GM19372 (cell line): ENCODE measurements around the gene OGFRL1.
A peak's percentile ranks its signal among the peaks of the same experiment; 100 is the strongest.

Source experiments
- ATAC-seq: cut with Tn5 transposase; IDR thresholded peaks from one replicate; pipeline ENCODE4 v1.9.1; 2021; ENCODE audit warnings: mild to moderate bottlenecking, low read depth, moderate library complexity; ENCODE audit not compliant: unreplicated experiment

Gene OGFRL1

DNA sequence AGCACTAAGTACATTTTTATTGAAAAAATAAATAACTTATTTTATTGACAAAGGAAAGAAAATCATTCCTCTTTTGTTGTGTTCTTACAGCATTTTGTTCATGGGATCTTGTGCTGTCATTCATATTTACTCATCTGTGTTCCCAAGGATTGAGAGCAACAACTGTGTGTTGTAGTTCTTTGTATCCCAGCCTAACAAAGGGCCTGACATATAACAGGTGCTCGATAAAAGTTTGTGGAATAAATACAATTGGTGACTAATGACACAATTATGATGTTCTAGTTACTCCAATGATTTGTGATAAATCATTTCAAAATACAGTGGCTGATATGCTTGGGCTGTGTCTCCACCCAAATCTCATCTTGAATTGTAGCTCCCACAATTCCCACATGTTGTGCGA, 7.9 kb upstream of the OGFRL1 start:
- ATAC-seq: no peak

DNA sequence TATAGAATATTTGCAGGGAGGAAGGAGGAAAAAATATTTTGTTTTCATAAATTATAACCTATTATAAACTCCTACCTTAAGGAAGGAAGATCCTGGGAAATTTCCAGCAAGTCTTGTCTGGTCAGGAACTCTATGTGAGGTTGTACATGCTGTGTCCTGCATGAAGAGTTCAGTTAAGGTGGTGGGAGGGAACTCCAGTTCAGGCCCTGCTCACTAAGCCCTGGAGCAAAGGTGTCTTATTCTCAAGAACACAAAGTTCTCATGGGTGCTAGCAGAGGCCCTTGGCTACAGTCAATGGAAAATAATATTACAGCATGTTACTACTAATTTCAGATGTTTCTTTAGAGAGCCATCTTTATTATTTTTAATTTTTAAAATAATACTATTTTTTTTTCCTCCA, 3.8 kb upstream of the OGFRL1 start:
- no peak for ATAC-seq

DNA sequence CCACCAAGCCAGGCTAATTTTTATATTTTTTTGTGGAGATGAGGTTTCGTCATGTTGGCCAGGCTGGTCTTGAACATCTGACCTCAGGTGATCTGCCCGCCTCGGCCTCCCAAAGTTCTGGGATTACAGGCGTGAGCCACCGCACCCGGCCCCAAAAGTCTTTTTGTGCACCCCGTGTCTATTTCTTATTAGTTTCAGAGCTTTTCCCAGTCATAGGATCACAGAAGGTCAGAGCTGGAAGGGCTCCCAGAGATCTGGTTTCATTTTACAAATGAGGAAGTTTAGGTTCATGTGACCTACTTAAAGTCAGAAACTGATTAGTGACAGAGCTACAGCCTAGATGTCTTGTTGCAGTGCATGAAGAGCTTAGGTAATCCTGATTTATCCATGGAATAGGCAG, 1.6 kb upstream of the OGFRL1 start:
- ATAC-seq: no peak

DNA sequence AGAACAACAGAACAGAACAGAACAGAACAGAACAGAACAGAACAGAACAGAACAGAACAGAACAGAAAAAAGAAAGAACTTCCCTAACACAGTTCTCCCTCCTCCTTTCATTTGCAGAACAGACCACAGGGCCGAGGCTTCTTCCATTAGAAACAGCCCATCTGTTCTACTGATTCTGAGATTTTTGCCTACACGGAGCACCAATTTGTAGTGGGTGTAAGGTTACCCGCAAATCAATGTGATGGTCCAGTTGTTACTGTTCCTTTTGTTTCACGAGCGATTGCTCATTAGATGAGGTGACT, 734 bp upstream of the OGFRL1 start:
- no peak for ATAC-seq

DNA sequence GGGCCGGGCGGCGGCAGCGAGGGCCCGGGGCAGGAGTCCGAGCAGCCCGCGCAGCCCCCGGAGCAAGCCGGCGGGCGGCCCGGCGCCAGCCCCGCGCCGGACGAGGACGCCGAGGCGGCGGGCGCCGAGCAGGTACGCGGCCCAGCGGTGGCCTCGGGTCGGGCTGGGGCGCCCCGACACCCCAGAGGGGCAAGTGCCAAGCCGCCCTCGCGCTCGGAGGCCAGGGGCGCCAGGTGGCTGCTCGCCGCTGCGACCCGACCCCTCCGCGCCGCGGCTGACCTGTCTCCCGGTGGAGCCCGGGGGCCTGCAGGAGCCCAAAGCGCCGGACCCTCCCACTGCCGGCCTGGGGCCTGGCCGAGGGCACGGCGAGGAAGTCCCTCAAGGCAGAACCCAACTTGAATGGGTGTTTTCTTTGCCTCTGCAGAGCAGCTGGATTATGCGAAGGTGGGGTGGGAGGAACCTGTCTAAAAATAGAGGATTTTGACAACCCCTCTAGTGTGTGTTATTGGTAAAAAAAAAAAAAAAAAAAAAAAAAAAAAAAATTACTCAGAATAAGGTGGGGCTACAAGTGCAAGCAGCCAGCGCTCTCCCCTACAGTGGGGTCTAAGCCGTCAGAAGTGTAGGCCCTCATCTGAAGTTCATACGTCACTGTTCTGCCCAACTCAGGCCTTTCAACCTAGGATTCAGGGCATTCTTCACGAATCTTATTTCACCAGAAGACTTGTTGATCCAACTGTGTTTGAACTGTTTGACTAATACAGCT, 609 bp downstream of the OGFRL1 start:
- ATAC-seq: peak; percentile 32

DNA sequence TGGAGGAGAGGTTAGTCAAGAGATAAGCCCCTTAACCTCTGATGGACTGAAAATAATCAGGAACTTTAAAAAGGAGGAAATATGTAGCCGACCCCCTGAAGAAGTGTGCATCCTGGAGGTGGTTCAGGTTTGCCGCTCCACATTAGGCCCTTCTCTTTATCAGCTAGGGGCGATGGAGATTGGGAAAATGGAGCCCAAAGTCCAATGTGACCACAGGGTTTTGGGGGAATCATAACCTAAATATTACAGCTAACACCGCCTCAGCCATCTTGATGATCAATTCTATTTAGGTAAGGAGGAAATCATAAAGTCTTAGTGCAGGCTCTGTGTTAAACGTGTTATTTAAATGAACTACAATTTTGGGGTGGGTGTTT, 1.2 kb downstream of the OGFRL1 start:
- ATAC-seq: no peak

DNA sequence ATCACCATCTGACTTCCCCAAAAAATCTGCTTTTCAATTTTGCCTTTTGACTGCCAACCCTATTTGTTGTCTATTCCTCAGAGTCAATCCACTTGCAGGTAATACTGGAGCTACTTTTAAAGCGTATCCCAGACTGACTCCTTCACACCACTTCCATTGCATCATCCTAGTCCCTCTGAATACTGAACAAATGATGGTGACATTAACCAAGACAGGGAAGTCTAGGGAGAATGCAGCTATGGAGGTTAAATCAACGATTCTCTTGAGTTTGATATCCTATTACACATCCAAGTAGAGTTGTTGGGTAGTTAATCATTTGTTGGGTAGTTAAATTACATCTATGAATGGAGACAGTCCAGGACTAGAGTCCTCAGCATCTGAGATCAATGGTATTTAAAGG, 2.0 kb downstream of the OGFRL1 start:
- no peak for ATAC-seq

DNA sequence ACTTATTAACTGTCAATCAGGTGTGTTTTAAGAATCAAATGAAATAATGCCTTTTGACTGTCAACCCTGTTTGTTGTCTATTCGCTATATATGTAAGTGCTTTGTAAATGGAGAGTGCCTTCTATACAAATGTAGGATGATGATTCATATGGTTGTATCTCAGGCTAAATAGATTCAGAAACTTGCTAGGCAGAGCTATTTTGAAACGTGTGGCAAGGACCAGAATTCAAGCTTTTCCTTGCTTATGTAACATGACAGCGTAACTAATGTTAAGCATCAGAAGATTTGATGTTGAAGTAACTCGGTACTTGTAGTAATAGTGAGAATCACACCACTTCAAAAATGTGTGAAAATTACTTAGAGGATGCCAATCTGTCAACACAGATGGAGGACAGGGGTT, 3.4 kb downstream of the OGFRL1 start:
- ATAC-seq: no peak

DNA sequence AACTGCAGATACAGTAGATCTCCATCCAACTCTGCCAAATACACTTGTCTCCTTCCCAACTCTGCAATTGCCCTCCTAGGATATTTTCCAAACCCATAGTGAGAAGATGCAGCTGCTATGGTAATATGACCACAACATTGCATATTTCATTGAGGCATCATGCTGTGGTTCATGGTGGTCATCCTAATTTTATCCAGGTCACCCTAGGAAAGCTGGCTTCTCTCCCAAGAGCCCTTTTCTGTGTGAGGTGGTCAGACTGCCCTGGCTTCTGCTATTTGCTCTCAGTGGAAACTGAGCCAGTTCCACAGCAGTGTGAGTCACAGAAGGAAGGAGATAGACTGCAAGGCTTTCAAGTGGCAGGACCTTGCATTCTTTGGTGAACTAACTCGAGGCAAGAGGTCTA, 5.5 kb downstream of the OGFRL1 start:
- ATAC-seq: no peak

DNA sequence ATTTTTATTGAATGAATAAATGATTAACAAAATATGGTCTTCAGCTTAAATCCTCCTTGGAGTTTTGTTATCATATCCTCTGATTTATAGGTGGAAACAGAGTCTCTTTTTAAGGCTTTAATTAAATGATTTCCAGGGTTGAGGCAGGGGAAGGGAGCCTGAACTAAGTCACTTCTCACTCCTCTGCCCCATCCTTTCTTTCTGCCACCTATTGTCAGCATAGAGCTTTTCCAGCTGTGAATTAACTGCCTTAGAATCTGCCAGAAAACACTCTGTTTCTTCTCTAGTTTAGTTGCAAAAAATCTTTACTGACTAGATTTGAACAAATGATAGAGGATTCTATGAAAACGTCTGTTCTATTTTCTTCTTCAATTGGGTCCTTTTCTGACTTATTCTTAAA, 9.8 kb downstream of the OGFRL1 start:
- no peak for ATAC-seq

DNA sequence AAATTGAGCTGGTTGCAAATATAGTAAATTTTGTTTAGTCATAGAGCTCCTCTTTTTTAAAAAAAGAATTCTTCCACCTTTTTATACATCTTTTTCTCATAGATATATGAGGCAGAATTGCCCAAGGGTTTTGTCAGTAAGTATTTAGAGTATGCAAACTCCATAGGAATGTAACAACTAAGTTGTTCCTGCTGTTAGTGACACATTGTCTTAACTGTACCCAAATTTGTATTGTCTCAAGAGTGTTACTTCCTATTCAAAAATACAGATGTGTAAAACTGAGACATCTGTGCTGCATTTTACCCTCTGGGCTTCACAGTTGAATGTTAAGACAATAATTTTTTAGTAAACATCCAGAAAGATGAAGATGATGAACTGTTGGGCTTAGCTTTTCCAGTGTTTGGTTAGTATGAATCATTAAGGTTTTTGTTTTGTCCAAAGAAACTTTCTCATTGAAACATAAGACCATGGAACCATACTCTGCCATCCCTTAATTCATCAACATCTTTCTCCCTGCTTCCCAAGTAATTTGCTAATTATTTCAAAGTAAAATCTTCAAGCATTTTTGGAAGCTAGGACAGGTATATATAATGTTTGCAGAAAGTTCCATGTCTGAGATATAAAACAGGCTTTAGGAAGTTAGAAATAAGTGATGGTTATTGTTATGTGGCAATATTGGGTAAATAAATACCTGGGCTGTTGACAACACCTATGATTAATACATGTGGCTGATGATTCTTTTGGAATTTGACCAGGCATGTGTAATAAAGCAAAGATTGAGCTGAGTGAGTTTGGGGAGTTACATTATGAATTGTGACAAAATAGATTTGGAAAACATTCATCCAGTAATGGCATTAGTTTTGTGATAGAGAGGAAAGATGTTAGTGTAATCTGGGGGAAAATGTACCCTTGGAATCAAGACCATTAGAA, 11.2 kb downstream of the OGFRL1 start:
- no peak for ATAC-seq

DNA sequence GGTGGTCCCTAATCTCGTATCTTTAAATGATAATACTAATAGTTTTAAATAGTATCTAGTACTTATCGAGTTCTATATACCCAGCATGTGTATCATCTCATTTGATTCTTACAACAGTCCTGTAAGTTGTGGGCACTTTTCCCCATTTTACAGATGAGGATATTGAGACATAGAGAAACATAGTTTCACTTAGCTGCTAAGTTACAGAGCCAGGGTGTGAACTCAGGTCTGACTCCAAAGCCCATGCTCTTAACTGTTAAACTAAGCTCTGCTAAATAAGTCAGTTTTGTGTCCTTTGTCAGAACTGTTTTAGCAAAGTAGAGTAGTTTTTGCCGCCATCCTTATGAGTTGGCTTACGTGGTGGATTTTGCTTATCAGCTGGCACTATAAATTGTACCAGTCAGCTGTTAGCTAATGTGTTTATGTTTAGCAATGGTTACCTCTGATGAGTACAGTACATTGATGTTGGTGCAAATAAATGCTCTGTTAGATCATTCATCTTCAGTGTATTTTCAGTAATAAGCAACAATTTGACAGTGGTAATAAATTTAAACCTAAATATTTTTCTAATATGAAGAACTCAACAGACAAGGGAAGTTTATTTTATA, 12.1 kb downstream of the OGFRL1 start:
- ATAC-seq: no peak

DNA sequence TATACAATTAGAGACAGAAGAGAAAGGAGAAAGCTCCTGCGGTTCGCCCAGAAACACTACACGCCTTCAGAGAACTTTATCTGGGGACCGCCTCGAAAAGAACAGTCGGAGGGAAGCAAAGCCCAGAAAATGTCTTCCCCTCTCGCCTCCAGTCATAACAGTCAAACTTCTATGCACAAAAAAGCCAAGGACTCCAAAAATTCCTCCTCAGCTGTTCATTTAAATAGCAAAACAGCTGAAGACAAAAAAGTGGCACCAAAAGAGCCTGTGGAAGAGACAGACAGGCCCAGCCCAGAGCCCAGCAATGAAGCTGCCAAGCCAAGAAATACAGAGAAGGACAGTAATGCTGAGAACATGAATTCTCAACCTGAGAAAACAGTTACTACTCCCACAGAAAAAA, 12.9 kb downstream of the OGFRL1 start:
- no peak for ATAC-seq

DNA sequence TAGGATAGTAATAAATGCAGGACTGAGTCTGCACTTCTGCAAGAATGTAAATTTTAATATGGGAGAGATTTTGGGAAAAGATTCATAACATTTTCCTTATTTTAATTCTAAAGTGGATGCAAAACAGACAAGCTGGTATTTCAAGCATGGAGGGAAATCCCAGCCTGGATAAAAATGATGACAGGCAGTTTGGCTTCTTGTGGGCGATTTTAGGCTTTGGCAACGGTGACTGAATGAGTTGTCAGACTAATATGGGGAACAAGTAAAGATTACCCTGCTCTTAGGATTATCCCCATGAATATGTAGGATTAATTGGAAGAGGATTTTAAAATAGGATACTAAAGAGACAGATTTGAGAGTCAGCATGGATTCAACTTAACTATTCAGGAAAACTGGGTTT, 21.0 kb downstream of the OGFRL1 start:
- ATAC-seq: no peak

DNA sequence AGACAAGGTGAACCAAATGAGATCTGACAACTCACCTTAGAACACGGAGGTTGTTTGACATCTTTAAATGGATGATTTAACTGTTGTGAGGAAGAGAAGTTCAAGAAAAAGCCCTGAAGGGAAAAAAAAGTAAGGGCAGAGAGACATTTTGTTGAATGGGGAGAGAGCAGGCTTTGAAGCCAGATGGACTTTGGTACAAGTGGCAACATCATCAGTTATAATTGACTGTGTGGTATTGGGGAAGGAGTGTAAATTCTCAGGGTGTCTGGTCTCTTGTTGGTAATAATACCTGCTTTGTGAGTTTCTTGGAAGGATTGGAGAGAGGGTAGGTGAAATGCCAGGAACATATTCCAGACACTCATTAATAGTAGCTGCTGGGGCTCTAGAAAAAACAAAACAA, 21.6 kb downstream of the OGFRL1 start:
- ATAC-seq: no peak

DNA sequence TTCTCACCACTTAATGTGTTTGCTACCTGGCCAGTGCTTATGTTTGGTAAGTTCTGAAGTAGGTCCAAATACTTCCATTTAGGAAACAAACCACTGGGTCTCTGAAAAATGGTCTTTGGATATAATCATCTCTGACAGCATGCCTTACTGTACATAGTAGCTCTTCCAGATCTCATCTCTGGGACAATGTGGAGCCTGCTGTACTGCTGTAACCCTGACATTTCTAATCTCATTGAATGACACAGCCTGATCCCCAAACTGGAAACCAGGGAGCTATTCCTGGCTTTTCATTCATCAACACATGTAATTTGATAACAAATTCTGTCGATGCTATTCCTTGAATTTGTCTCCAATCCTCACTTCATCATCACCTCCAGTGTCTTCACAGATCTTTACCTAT, 23.5 kb downstream of the OGFRL1 start:
- no peak for ATAC-seq

DNA sequence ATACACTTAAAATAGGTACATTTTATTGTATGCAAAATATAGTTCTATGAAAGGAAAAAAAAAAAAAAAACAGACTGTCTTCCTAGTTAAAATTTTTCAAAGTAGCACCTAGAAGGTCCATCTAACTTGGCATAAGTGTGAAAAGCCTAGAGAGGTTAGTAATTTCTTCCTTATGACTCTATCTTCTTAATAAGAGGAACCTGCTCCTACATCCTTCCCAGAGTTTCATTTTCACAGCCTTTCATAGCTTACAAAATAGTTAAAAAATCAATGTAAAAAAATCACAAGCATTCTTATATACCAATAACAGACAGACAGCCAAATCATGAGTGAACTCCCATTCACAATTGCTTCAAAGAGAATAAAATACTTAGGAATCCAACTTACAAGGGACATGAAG, 28.8 kb downstream of the OGFRL1 start:
- ATAC-seq: no peak

DNA sequence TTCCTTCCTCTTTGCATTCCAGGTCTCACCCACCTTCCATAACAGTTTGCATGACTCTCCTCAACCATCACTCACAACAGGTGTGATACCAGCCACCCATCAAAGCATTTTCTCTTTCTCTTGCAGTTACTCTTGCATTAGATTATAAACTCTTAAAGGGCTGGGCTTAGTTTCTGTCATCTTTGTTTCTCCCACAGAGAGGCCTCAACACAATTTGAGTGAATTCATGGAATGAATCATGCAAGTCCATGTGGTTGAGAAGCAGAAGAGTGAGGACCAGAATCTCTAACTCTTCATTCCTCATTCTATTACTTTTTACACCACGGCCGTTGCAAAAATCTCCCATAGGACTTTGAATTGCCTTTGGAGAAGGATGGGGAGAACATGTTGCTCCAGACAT, 31.4 kb downstream of the OGFRL1 start:
- no peak for ATAC-seq

DNA sequence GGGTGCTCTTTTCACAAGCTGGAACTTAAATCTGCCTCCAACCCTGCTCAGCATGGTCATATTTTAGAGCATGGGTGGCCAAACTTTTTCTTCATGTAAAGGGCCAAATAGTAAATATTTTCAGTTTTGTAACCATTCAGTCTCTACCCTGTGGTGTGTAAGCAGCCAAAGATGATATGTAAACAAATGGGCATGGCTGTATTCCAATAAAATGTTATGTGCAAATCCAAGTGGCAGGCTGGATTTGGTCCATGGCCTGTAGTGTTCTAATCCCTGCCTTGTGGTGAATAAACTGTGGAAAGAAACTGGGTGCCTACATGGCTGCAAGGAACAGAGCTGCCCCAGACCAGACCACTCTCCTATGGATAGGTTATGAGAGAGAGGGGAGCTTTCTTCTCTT, 32.7 kb downstream of the OGFRL1 start:
- ATAC-seq: no peak

DNA sequence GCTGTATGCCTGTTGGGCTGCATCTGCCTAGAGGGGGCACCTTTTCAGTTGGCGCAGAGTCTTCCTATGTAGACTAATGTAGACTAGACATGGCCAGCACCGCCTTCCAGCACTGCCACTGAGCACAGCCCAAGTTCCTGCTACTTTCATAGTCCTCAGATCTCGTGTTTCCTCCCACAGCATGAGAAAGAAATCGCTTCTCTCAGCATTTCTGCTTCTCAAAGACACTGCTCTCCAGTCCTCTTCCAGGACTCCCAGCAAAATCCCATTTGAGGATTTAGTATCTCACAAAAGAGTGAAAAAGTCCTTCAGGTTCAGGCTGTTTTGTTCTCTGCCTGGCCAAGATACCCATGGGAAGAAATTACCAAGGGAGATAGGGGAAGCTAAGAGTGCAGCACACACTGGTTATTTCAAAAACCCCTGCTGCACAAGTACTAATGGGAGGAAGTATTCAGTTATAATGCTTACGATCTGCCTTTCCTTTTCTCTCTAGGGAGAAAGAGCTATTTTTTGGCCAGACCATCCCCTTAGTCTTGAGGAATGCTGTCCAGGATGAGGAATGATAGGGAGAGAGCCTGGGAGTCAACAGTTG, 35.7 kb downstream of the OGFRL1 start:
- no peak for ATAC-seq

DNA sequence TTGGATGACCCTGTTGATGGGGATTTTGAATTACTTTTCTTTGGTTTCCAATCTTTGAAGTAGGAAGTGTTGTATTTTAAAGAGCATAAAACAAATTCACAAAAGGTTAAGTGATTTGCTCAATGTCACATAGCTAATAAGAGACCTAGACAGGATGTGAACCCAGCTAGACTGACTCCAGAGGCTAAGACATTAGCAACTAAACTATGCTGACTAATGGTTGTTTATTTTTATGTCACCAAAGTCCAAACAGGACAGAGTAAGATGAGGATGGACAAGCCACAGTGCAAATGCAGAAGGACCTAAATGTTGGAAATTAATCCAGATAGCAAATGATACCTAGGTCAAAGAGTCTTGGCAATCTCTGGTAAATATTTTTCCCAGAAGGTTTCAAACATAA, 38.0 kb downstream of the OGFRL1 start:
- no peak for ATAC-seq
